Transverse colon (tissue), 4 donors: ENCODE data around the gene MSI2.

Experiments used
- POLR2AphosphoS5 ChIP-seq, 3 donors: sonication (generic); formaldehyde crosslinking; IDR thresholded peaks; one replicate each; pipeline ENCODE4 v1.6.1; 2016; ENCODE audit warnings: antibody characterized with exemption in 3 of 3
- TF ChIP-seq, protein P1 (sequence below), 5 experiments: fragments of 200-600 bp in 3 of 5; fragments of 450-650 bp in 2 of 5; sonication (generic) in 3 of 5; IDR thresholded peaks; 1 replicate in 2 of 5; 2 replicates in 3 of 5; pipeline ENCODE4 v1.5.1; 2016 to 2017; ENCODE audit warnings: antibody characterized with exemption in 5 of 5, inconsistent platforms in 3 of 5, mild to moderate bottlenecking in 2 of 5, moderate library complexity in 1 of 5

DNA sequence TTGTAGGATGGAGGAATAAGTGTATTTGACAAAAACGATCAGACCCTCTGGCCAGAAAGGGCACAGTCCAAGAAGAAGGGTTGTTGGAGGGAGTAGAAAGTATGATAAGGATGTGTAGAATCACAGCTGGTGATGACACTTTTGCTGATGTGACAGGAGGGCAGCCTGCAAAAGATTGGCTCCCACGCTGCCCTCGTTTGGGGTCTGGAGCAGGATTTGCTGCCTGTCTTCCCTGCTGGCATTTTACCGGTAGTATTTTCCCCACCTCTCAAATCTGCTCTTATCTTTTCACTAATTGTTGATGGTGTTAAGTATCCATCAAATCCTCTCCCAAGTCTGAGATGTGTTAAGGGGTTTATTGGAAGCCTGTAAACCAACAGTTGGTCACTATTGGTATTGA is 280.0 kb downstream of the MSI2 start:
- TF ChIP-seq POLR2AphosphoS5 (IDR thresholded peaks at IDR 0.05) = no peak
- TF ChIP-seq, protein P1, sequence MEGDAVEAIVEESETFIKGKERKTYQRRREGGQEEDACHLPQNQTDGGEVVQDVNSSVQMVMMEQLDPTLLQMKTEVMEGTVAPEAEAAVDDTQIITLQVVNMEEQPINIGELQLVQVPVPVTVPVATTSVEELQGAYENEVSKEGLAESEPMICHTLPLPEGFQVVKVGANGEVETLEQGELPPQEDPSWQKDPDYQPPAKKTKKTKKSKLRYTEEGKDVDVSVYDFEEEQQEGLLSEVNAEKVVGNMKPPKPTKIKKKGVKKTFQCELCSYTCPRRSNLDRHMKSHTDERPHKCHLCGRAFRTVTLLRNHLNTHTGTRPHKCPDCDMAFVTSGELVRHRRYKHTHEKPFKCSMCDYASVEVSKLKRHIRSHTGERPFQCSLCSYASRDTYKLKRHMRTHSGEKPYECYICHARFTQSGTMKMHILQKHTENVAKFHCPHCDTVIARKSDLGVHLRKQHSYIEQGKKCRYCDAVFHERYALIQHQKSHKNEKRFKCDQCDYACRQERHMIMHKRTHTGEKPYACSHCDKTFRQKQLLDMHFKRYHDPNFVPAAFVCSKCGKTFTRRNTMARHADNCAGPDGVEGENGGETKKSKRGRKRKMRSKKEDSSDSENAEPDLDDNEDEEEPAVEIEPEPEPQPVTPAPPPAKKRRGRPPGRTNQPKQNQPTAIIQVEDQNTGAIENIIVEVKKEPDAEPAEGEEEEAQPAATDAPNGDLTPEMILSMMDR (IDR thresholded peaks at IDR 0.05) = no peak
